ENCODE results near the gene KMT2B.

KMT2B gene

GRCh38 chr19:35740108-35740422, 22.3 kb downstream of the KMT2B start:
- H3K4me3 ChIP-seq (ENCODE audit: low read depth, low read length): peak overlapping the region; percentile 55
- DNase-seq (ENCODE audit: low read depth): no peak
- TF ChIP-seq CTCF (IDR thresholded peaks at IDR 0.05; ENCODE audit: low read depth, low read length, missing control alignments): no peak
- in situ Hi-C loops (cut with HindIII; ENCODE audit: low sequenced_read_pairs): no loop called here

- H3K4me3 ChIP-seq (ENCODE audit: low read depth, low read length): peak overlapping the region; percentile 55
- in situ Hi-C loops (cut with HindIII; ENCODE audit: low sequenced_read_pairs): no loop called here
- TF ChIP-seq CTCF (IDR thresholded peaks at IDR 0.05; ENCODE audit: low read depth, low read length, missing control alignments): peak; percentile 10
- peak; percentile 91 for DNase-seq (ENCODE audit: low read depth)
Measured at GRCh38 chr19:35740423-35741202, 22.8 kb downstream of the KMT2B start.

- peak overlapping the region; percentile 55 for H3K4me3 ChIP-seq (ENCODE audit: low read depth, low read length)
- in situ Hi-C loops (cut with HindIII; ENCODE audit: low sequenced_read_pairs): no loop called here
- TF ChIP-seq CTCF (IDR thresholded peaks at IDR 0.05; ENCODE audit: low read depth, low read length, missing control alignments): no peak
- no peak for DNase-seq (ENCODE audit: low read depth)
Measured at GRCh38 chr19:35741203-35741515, 23.4 kb downstream of the KMT2B start.

DNA sequence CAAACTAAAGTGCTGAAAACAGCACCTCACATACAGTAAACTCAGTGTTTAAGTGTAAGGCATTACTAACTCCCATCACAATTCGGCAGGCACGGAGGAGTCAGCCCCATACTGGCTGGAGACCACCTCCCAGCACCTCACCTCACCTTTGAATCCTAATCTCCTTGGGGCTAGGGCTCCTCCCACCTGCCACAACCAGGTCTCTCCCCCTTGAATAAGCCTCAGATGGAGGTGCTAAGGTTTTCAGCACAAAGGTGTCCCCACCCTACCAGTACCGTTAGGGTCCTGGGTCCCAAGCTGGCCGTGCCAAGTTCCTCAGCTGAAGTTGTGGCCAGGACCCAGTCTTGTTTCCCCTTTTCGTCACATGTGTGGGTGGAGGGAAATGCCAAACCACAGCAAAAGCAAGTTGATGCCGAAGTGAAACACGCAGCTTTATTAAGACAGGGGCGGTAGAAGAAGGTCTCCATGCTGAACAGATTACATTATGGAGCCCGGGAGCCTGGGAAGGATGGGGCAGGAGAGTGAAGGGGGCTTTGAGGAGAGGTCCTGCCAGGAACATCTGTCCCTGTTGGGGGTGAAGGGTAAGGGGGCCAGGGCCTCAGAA, 24.4 kb downstream of the KMT2B start, which contains the start of gene IGFLR1:
TSS of gene IGFLR1 (minus strand) at position 332 of the 604 bp plus-strand sequence. CDS start 1,272 bp downstream, outside the sequence.
- TF ChIP-seq CTCF (IDR thresholded peaks at IDR 0.05; ENCODE audit: low read depth, low read length, missing control alignments): no peak
- no peak for DNase-seq (ENCODE audit: low read depth)
- H3K4me3 ChIP-seq (ENCODE audit: low read depth, low read length): no peak within 1 kb of the TSS
- in situ Hi-C loops (cut with HindIII; ENCODE audit: low sequenced_read_pairs): no loop called here

DNA sequence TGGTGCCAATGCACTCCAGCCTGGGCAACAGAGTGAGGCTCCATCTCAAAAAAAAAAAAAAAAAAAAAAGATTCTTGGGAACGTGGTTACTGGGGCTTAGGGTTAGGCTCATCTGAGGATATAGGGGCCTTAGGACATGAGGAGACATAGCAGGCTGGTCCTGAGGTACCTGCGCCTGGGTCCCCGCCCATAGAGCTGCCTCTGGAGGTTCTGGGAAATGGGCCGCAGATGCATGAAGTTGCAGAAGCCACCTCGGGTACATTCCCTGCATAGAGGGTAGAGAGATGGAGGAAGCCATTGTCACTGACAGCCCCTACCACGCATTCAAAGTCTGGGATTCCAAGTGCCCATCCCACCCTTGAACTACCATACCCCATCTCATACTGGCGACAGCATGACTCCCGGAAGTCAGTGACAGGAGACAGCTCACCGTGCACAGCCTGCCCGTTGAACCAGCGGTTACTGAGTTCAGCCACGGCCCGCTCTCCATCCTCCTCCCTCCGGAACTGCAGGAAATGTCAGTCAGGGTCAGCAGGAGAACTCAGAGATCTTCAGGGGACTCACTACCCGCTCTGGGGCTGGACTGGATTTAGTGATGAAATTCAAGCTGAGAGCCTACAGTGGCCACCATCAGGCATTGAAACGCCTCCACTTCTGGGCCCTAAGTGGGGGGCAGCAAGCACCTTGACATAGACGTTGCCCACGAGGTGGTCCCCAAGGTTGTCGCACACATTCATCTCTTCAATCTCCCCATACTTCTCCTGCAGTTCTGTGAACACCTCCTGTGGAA, 26.0 kb downstream of the KMT2B start:
- in situ Hi-C loops (cut with HindIII; ENCODE audit: low sequenced_read_pairs): no loop called here
- no peak for DNase-seq (ENCODE audit: low read depth)
- no peak overlapping the region for H3K4me3 ChIP-seq (ENCODE audit: low read depth, low read length)

More for the DNA sequence above, 26.0 kb downstream of the KMT2B start:
- TF ChIP-seq CTCF (IDR thresholded peaks at IDR 0.05; ENCODE audit: low read depth, low read length, missing control alignments): no peak
